Uterus (tissue), 2 donors: ENCODE data around the gene SENP8.

Experiments
- POLR2A ChIP-seq, 2 donors: fragments of 450-650 bp; IDR thresholded peaks; one replicate each; pipeline ENCODE4 v1.6.1; 2016; ENCODE audit warnings: antibody characterized with exemption in 2 of 2, mild to moderate bottlenecking in 1 of 2, moderate library complexity in 1 of 2
- TF ChIP-seq, protein P1 (sequence below), 4 experiments: fragments of 200-600 bp in 2 of 4; fragments of 450-650 bp in 2 of 4; sonication (generic) in 2 of 4; IDR thresholded peaks; one replicate each; pipeline ENCODE4 v1.5.1; 2016 to 2019; ENCODE audit warnings: antibody characterized with exemption in 4 of 4, mild to moderate bottlenecking in 2 of 4, moderate library complexity in 1 of 4

GRCh38 chr15:72140088-72140487 lies 21.9 kb downstream of the SENP8 start:
- TF ChIP-seq, protein P1, sequence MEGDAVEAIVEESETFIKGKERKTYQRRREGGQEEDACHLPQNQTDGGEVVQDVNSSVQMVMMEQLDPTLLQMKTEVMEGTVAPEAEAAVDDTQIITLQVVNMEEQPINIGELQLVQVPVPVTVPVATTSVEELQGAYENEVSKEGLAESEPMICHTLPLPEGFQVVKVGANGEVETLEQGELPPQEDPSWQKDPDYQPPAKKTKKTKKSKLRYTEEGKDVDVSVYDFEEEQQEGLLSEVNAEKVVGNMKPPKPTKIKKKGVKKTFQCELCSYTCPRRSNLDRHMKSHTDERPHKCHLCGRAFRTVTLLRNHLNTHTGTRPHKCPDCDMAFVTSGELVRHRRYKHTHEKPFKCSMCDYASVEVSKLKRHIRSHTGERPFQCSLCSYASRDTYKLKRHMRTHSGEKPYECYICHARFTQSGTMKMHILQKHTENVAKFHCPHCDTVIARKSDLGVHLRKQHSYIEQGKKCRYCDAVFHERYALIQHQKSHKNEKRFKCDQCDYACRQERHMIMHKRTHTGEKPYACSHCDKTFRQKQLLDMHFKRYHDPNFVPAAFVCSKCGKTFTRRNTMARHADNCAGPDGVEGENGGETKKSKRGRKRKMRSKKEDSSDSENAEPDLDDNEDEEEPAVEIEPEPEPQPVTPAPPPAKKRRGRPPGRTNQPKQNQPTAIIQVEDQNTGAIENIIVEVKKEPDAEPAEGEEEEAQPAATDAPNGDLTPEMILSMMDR (IDR thresholded peaks at IDR 0.05), result no peak
- no peak for TF ChIP-seq POLR2A (IDR thresholded peaks at IDR 0.05)
